GM21619 (cell line): Measurements from ENCODE around the gene IRX4.
A peak's percentile ranks its signal among the peaks of the same experiment; 100 is the strongest.

Experiments
- ATAC-seq: cut with Tn5 transposase; IDR thresholded peaks from one replicate; pipeline ENCODE4 v1.9.1; 2021; ENCODE audit not compliant: unreplicated experiment

The IRX4 gene

DNA sequence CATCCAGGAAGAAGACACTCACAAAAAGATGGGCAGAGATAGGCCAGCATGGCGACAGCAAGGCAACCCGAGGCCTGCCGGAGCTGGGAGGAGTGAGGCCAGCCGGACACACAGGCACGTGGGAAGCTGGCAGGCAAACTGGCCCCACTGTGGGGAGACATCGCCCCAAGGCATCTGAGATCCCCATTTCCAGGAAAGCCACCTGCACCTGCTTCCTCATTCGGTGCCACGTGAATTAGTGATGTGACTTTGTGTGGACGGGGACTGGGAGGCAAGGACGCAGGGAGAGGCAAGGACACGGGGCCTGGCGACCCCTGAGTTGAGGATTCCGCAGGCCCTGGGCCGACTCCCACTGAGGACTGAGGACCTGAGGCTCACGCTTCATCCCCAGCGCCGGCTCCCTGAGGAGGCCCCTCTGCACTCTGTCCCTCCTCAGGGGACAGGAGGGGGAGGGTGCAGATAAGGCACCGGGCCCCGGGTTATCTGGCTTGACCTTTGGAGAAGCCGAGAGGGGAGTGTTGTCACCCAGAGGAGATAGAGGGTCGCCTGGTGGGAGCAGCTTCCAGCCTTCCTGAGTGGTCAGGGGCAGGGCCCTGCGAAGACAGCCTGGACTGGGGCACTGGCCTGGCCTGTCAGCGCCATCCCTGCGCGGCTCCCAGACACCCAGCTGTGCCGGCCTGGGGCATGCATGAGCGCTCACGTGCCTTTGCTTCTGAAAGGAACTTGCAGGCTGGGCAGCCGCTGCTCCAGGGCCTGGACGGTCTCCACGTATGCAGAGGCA lies 41.8 kb downstream of the IRX4 start:
- ATAC-seq, result no peak

DNA sequence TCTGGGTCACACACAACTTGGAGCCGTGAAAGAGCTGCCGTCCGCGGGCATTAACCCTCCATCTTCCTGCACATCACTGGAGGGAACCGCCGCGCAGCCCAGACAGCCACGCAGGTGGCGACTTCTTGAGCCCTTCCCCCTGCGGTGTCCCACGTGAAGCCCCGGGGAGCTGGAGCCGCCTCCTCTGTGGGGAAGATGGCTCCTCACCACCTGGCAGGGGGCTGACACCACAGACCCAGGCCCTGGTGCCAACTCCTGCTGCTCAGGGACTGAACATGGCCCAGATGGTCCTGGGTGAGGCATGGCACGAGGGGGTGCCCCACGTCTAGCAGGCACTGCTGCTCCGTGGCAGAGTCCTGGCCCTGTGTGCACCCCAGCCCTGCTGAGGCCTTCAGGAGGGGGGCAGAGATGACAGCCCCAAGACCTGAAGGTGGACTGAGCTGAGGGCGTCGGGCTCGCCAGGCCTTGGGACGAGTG lies 42.6 kb downstream of the IRX4 start:
- ATAC-seq, result no peak

DNA sequence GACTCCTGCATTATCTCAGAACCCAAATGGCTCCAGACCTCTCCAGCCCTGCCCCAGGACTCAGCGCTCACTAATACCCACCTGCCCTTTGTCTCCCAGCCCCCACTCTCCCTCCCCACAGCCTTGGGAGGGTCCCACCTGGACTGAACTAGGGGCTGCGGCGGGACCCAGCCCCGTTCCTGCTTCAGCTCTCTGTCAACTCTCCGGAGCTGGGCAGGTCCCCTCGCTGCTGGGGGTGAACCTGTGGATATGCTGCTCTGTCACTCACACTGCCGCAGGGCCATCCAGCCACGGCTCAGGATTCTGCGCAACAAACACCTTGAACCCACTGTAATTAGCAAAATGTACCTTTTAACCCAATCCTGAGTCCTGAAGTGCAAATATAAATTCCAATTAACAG lies 44.7 kb downstream of the IRX4 start:
- no peak for ATAC-seq

DNA sequence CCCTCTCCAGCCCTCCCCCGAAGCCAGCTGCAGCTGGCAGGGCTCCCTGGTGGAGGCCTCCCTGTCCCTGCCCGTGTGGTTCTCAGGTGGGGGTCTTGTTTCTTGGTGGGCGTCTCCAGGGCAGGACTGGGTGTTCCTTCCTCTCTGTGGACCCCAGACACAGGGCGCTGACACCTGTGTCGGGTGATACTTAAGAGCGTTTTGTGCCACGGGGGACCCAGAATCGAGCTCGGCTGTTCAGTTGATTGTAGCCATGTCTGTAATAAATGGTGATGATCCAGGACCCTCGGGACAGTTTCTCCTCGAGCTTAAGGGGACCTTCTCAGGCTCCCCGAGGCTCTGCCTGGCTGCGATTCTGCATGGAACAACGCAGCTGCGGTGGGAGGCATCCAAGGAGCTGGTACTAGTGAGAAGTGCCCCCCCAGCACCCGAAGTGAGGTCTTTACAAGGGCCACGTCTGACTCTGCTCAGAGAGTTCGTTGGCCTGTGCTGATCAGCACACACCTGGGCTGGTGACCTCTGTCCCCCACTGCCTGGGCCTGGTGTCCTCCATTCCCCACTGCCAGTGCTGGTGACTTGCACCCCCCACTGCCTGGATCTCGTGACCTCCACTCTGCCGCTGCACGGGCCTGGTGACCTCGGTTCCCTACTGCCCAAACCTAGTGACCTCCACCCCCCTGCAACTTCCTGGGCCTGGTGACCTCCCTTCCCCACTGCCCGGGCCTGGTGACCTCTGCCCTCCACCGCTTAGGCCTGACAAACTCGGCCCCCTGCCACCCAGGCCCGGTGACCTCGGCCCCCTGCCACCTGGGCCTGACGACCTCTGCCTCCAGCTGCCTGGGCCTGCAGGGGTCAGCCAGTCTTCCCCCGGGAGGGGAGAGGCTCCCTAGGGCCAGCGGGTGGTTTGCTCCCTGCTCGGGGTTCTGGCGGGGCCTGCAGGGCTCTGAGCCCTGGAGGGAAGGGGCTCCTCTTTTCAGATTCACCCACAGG lies 45.5 kb downstream of the IRX4 start:
- no peak for ATAC-seq

DNA sequence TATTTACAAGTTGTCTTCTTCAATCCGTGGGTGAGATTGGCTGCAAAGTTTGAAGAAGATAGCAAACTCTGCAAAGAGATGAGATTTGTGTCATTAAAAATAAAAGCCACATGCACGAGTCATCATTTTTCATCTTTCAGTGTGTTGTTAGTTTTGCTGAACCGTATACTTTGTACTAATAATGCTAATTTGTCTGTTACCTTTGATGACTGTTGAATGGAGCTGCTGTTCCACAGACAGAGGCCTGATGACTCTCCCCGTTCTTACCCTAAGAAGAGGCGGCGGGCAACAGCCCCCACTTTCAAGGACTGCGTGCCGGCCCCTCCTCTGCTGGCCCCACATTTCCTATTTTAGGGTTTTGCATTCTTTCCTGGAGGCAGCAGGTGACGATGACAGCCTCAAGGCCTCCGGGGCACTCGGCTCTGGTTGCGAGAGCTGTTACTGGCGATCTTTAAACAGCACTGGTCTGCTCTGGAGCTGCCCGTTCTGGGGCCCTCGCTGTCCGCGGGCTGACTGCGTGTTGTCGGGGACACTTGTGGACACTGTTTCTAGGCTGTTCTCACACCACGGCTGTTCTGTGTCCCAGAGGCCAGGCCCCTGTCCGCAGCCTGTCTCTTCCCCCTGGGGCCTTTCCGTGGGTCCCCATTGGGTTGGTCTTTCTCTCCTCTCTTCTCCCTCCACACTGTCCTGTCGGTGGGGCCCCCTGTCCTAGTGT lies 46.4 kb downstream of the IRX4 start:
- ATAC-seq, result no peak

DNA sequence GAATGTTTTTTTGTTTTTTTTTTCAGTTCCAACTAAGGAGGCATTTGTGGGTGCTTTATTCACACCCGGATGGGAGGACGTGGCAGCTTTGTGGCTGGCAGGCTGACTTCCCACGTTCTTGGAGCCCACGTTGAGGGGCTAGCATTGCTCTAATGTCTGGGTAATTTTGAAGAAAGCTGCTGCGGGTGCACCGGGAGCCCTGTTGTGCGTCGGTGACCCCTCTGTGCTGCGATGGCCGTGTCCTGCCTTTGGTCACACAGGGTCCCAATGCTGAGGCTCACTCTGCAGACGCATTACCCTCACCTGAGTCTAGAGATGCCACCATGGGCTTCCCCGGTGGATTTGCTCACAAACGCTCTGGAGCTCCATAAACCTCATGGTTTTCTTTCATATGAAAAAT lies 47.3 kb downstream of the IRX4 start:
- ATAC-seq, result no peak

DNA sequence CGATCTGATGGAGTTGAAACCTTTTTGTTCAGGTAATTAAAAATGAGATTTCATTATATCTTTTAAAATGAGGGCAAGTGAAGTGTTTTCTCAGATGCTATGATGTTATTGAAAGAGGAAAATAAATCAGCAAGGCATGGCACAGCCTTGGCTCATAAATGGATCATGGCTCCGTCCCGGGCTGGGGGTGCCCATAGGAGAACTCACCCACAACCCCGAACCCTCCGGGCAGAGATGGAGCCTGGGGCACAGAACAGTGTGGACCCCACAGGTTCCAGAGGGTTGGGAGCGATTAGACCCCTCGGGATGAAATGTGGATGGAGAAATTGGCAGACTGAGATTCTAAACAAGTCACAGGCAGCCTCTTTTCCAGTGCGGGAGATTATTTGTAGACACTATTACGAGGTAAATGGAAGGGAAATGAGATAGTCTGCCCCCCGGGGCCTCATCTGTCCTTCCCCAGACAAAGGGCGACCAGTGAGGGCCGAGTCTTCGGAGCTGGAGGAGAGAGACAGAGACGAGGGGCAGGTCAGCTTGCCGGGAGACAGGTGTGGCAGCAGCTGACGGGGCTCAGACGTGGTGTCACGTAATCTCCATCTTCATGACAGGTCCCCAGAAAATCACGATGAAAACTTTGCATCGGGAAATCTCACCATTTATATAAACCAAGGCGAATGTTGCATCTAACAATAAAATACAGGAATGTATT lies 47.9 kb downstream of the IRX4 start:
- no peak for ATAC-seq

DNA sequence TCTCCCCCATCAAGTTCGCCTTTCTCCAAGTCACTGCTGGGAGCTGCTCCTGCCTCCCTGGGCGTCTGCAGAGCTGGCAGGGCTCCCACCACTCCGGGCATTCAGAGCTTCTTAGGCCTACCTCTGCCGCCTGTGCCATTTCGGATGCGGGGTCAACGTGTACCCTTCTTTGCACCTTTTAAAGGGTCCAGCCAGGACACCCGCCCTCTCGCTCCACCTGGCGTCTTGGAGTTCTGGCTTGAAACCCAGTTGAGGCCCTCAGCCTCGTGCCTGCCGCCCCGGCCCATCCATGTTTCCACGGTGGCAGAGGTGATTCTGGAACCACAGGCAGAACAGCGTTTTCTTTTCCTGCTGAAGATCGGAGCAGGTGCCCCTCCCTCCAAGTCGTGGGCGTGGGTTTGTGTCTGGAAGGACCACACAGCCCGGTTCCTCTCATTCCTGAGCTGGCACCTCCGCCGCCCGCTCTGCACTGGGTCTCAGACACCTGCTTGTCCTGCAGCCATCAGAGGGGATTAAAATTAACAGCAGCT lies 48.6 kb downstream of the IRX4 start:
- ATAC-seq, result no peak

DNA sequence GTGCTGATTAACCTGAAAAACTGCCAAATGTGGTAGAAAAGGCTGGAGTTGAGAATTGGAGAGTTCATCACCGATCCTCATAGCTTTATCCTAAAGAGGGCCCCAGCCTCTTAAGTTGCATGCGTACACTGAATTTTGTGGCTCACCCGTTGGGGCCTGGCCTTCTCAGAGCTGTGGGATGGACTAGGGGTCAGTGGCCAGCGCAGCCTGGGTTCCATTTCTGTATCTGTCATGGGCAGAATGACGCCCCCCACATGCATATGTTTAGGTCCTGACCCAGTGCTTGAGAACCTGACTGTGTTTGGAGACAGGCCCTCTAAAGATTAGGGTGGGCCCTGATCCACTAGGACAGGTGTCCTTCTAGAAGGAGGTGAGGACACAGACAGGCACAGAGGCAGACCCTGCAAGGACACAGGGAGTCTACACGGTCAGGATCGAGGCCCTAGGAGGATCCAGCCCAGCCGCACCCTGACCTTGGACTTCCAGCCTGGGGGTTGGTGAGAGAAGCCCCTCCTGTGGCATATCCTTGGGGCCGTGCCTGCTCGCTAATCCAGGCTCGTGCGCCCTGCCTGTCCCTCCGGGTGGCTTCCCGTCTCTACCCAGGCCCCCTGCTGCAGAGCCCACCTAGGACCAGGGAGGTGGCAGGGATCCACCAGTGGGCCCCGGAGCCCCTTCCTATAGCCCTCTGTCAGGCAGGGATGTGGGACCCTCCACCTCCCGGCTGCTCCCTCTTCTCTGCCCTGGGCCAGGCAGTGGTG lies 49.3 kb downstream of the IRX4 start:
- no peak for ATAC-seq

DNA sequence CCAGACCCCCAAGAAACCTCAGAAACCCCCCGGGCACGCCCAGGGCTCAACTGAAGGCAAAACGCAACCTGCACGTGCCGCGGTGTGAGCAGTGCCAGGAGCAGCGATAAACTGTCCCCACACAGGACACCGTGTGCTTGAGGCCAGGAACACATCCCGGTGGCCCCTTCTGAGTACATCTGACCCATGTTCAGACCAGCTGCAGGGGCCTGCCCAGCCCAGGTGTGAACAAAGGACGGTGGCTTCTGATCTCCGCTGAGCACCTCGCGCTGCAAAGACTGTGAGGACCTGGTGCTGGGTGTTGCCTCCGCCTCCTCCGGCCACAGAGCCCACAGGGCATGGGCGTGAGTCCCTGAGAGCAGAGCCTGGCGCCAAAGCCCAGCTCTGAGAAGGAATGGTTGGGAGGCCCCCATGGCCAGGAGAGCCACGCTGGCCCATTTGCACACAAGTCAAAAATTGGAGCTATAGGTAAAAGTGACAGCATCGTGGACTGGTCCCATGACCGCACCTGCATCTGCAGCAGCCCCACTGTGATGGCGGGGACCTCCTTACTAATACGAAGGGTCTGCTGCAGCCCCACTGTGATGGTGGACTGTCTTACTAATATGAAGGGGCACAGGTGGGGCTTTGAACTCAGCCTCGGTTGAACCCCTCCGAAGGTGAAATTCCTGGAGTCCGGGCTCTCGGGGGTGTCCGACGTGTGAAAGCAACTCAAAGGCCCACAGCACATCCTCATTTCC lies 50.0 kb downstream of the IRX4 start:
- no peak for ATAC-seq

DNA sequence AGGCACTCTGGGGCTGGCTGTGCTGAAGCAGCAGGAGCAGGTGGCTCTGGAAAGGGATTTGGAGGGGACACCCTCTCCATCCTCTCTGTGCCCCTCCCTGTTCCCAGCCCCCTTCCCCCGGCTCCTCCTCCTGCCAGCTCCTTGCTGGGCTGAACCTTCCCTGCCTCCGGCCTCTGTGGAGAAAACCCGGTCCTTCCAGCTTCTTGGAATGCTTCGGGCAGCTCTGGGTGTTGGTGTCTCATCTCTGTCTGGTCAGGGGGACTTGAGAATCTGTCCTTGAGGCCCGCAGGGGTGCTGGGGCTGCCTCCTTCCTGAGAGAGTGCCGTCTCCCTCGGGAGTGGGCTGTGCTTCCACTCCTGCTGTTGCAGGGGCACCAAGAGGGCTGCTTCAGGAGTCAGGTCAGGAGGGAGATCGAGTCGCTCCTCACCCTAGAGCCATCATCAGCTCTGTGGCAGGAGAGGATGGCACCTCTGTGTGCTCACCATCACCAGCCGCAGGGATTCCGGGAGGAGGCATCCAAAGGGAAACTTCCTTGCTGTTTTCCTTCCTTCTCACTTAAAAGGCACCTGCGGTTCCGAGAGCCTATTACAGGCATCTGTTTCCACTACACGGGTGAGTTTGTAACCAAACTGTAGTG lies 50.9 kb downstream of the IRX4 start:
- no peak for ATAC-seq

DNA sequence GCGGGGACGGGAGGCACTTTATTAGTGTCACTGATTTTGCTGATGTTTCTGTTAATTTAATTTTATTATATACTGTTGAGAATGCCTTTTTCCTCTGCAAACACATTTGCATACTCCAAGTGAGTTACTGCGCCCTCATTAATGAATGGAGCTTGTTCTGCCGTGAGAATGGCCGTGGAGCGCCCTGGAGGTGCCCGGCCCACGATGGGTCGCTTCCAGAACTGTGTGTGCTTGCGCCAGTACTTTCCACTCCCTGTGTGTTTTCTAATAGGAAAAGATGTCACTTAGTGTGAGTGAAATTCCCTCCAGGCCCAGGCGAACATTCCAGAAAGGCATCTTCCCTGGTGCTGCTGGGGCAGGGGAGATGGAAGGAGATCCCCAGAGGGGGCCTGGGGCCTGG lies 51.5 kb downstream of the IRX4 start:
- no peak for ATAC-seq

DNA sequence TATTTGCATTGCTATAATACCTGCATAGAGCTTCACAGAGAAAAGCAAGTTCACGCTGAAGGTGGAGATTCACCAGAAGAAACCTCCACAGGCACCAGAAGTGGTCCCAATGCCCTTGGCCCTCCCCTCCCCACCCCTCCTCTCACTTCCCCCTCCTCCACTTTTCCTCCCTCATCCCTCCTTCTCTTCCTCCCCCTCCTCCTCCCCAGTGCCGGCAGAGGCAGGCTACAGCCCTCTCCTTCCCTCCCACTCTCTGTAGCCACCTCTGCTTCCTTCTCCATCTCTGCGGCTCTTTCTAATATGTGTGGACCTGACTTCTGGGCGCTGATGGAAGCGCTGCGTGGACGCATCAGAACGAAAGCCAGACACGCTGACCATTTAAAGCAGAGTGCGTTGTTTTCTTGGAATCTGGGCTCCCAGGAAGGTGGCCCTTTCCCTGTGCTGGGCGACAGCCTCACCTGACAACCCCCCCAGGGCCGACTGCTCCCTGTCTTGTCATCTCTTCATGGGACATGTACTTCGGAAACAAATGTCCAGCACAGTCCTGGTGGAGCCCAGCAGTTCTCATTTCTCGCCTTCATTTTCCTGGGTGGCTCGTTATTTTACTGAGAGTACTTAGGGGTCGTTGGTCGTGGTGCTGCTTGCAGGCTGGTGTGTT lies 52.0 kb downstream of the IRX4 start:
- ATAC-seq, result no peak

DNA sequence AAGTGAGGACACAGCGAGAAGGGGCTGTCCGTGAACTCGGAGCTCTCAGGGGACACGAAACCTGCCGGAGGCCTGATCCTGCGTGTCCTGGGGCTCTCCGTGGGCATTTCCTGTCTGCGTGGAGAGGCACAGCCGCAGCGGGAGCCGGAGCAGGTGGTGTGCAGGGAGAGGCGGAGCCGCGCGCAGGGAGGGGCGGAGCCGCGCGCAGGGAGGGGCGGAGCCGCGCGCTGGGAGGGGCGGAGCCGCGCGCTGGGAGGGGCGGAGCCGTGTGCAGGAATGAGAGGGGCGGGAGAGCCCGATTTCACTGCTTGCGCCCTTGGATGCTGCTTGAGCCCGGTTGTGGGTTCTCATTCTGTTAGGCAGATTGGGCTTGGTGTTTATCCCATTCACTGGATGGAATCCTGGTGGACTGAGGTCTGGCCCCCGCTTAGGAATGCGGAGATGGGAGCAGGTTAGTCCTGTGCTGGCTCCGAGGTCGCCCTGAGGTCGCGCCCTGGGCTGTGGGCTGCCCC lies 54.8 kb downstream of the IRX4 start:
- ATAC-seq, result peak; percentile 69
